Measurements from ENCODE around the gene PRPF8.

The PRPF8 gene

DNA sequence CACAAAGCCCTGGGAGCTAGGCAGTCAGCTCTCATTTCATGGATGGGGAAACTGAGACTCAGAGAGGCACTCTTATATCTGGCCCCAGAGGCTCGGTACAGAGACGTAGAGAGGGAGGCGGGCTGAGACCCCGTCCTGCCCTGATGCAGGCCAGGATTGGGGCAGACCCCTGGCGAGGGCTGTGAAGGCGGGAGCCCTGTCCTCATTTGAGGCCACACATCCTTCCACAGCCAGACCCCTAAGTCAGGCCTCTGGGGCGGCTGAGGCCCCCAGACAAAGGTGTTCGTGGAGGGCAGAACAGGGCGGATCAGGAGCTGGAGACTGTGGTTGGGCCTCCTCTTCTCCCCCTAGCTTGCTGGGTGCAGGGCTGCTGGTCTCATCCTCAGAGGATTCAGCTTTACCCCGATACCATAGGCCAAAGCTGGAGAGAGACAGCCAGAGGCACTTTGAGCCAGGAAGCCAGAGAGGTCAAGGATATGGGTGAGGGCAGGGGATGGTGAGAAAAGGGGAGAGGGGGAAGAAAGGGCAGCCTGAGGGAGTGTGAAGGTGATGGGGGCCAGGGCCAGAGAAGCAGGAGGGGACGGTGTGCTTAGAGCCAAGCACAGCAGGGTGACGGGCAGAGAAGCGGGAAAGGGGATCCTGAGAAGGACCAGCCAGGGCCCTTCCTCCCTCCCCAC is 38.3 kb downstream of the PRPF8 start:
- no peaks in the 10 kb centered on the region for H3K9me3 Mint-ChIP-seq
- H3K27ac Mint-ChIP-seq: no peak overlapping the region

GRCh38 chr17:1645207-1646171 is 39.2 kb downstream of the PRPF8 start, which contains the start of gene SCARF1:
Gene SCARF1, minus strand, starts transcription at chr17:1645732. Its CDS starts 35 bp downstream, at chr17:1645697.
- Mint-ChIP-seq H3K36me3 (ENCODE audit: low read depth) (no peaks in the 10 kb centered on the region), H3K27ac (peak within 1 kb of the TSS; percentile 90), H3K4me3 (peak within 1 kb of the TSS; percentile 85), H3K4me1 (ENCODE audit: low read depth) (peaks cover 46% of the 10 kb centered on the region), H3K9me3 (no peaks in the 10 kb centered on the region), H3K27me3 (no peaks in the 10 kb centered on the region)

More for the DNA sequence above, 38.3 kb downstream of the PRPF8 start:
- H3K4me1 Mint-ChIP-seq (ENCODE audit: low read depth): peaks cover 52% of the 10 kb centered on the region
- H3K36me3 Mint-ChIP-seq (ENCODE audit: low read depth): peaks cover 8% of the 10 kb centered on the region
- no peaks in the 10 kb centered on the region for H3K27me3 Mint-ChIP-seq
- peak overlapping the region; percentile 85 for H3K4me3 Mint-ChIP-seq

DNA sequence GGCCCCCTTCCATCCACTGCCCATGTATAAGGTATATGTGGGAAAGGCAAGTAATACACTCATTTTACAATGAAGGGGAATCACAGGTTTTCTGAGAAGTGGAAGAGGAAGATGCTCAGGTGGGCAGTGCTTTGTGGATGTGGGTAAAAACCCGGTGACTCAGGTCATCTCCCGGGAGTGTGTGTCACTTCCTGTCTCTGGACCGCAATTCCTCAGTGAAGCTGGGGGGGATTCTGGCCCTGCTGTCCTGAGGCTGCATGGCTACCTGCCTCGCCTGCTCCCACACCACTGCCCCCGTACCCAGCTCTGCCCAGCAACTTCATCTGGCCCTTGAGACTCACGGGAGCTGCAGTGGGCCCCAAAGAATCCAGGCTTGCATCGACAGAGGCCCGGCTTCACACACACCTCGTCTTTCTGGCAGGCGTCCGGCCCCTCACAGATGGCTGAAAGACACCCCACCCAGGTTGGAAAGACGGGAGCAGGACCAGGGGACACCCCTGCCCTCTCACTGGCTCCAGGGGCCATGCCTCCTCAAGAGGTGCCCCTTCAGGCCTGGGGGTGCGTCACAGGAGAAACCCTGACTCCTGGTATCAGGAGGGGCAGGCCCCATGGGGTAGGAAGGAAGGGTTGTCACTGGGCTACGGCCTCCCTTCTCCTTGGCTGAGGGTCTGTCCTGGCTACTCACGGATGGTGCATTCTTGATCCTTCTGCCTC is 40.0 kb downstream of the PRPF8 start:
- H3K9me3 Mint-ChIP-seq: no peaks in the 10 kb centered on the region
- no peaks in the 10 kb centered on the region for H3K36me3 Mint-ChIP-seq (ENCODE audit: low read depth)
- peaks cover 40% of the 10 kb centered on the region for H3K4me1 Mint-ChIP-seq (ENCODE audit: low read depth)
- H3K4me3 Mint-ChIP-seq: peak overlapping the region; percentile 85
- H3K27ac Mint-ChIP-seq: peak overlapping the region; percentile 90
- no peaks in the 10 kb centered on the region for H3K27me3 Mint-ChIP-seq

DNA sequence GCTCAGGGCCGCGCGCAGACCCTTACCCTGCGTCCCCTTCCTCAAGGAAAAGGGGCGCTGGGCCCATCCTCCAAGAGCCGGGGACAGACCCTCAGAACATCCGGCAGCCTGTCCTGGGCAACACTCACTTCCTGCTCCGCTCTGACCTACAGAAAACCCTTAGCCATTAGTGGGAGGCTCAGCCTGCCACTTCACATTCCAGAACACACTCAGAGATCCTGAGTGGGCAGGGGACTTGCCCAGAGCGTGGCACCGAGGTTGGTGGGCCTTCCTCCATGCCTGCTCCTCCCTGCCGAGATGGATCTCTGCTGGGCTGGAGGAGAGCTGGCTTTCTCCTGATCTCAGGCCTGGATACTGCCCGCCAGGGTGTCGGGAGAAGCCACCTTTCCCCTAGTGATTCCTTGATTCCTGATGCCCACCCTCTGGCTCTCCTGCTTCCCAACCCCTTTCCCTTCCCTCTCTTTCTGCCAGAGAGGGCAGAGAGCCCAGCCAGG is 40.6 kb downstream of the PRPF8 start:
- Mint-ChIP-seq H3K9me3 (no peaks in the 10 kb centered on the region), H3K27ac (peak overlapping the region; percentile 90), H3K4me1 (ENCODE audit: low read depth) (peaks cover 40% of the 10 kb centered on the region), H3K27me3 (no peaks in the 10 kb centered on the region), H3K36me3 (ENCODE audit: low read depth) (no peaks in the 10 kb centered on the region), H3K4me3 (peak overlapping the region; percentile 85)

GRCh38 chr17:1643293-1643998 is 41.2 kb downstream of the PRPF8 start:
- Mint-ChIP-seq H3K4me1 (ENCODE audit: low read depth) (peaks cover 40% of the 10 kb centered on the region), H3K27ac (no peak overlapping the region), H3K36me3 (ENCODE audit: low read depth) (no peaks in the 10 kb centered on the region), H3K27me3 (no peaks in the 10 kb centered on the region), H3K4me3 (peak overlapping the region; percentile 85), H3K9me3 (no peaks in the 10 kb centered on the region)

DNA sequence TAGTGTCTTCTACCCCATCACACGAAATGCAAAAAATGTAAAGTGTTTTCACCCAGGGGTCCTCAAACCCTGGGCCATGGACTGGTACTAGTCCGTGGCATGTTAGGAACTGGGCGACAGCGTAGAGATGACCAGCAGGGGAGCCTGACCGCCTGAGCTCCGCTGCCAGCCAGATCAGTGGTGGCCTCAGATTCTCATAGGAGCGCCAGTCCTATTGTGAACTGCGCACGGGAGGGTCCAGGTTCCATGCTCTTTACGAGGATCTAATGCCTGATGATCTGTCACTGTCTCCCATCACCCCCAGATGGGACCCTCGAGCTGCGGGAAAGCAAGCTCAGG is 43.6 kb downstream of the PRPF8 start:
- H3K4me1 Mint-ChIP-seq (ENCODE audit: low read depth): peaks cover 26% of the 10 kb centered on the region
- H3K27ac Mint-ChIP-seq: no peak overlapping the region
- H3K36me3 Mint-ChIP-seq (ENCODE audit: low read depth): peaks cover under 1% of the 10 kb centered on the region
- no peak overlapping the region for H3K4me3 Mint-ChIP-seq
- H3K27me3 Mint-ChIP-seq: no peaks in the 10 kb centered on the region
- no peaks in the 10 kb centered on the region for H3K9me3 Mint-ChIP-seq

DNA sequence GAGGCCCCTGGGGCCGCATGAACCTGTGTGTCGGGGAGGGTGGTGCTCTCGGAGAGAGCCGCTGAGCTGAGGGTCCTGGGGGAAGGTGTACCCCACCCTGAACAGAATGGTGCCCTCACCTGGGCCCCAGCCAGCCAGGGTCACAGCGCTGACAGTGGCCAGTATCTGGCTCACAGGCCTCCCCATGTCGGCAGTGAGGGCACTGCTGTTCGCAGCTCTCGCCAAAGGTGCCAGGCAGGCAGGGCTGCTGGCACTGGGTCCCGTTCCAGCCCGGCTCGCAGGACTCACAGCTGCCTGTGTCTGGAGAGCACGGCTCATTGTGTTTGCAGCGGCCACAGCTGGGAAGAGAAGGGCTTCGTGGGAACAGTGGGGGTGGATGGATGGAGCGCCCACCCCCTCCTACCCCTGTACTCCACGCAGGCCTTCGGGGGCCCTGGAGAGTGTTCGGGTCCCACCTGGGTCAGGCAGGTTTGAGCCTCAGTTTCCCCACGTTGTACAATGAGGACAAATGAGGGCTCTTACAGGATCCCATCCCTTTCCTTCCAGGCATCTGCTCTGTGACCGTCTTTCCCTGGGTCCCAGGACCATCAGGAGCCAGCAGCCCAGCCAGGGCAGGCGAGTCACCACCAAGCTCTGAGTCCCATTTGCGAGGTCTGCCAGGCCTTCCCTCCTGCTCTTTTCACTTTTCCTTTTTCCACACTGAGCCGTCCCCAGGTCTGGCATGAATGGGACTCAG is 44.2 kb downstream of the PRPF8 start:
- Mint-ChIP-seq H3K4me3 (no peak overlapping the region), H3K9me3 (no peaks in the 10 kb centered on the region), H3K36me3 (ENCODE audit: low read depth) (peaks cover 3% of the 10 kb centered on the region), H3K27me3 (no peaks in the 10 kb centered on the region), H3K4me1 (ENCODE audit: low read depth) (peaks cover 21% of the 10 kb centered on the region), H3K27ac (no peak overlapping the region)

GRCh38 chr17:1639549-1640180 is 45.0 kb downstream of the PRPF8 start:
- Mint-ChIP-seq H3K4me3 (no peak overlapping the region), H3K9me3 (no peaks in the 10 kb centered on the region), H3K27ac (no peak overlapping the region), H3K36me3 (ENCODE audit: low read depth) (peaks cover 3% of the 10 kb centered on the region), H3K4me1 (ENCODE audit: low read depth) (peaks cover 12% of the 10 kb centered on the region), H3K27me3 (no peaks in the 10 kb centered on the region)

GRCh38 chr17:1638624-1639300 is 45.9 kb downstream of the PRPF8 start:
- Mint-ChIP-seq H3K4me1 (ENCODE audit: low read depth) (peaks cover 3% of the 10 kb centered on the region), H3K9me3 (no peaks in the 10 kb centered on the region), H3K27ac (no peak overlapping the region), H3K36me3 (ENCODE audit: low read depth) (peaks cover 3% of the 10 kb centered on the region), H3K4me3 (no peak overlapping the region), H3K27me3 (no peaks in the 10 kb centered on the region)

DNA sequence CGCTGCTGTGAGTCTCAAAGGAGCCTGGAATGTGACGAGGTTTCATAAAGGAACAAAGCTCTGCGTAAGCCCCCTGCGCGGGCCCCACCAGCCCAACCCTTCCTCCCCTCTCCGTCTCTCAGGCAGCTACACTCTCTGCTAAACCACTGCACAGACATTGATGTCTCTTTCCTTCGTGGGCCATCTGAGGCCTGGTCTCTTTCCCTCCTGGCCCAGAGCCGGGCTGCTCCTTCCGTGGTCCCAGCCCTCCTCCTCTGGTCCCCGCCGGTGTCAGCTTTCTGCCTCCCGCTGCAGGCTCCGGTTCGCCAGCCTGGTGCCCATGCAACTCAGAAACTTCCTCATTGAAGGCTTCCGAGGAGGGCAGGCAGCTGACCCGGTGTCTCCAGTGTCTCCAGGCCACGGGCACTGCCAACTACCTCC is 46.5 kb downstream of the PRPF8 start:
- Mint-ChIP-seq H3K9me3 (no peaks in the 10 kb centered on the region), H3K4me1 (ENCODE audit: low read depth) (peaks cover 3% of the 10 kb centered on the region), H3K27me3 (no peaks in the 10 kb centered on the region), H3K36me3 (ENCODE audit: low read depth) (peaks cover 3% of the 10 kb centered on the region), H3K4me3 (no peak overlapping the region), H3K27ac (no peak overlapping the region)

DNA sequence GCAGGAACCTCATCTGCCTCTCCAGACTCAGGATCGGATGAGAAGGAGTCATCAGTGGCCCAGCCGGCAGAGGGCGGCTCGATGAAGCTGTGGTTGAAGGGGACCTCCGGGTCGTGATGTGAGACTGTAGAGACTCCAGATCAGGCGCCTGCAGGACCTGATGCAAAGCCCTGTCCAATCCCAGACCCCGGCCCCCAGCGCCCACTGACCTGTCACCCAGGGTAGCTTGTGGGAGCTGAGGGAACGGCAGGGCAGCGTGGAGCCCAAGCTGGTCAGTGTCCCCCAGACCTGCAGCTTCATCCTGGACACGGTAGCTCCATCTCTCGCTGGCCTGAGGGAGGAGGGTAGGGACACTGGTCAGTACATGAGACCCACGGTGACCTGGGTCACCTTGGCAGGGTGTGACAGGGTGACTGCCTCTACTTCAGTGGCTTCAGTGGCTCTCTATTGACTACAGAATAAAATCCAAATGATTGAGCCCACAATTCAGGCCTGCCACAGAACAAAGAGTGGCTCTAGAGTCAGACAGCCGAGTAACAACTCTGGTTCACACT is 47.9 kb downstream of the PRPF8 start:
- H3K4me3 Mint-ChIP-seq: no peak overlapping the region
- H3K4me1 Mint-ChIP-seq (ENCODE audit: low read depth): peaks cover under 1% of the 10 kb centered on the region
- H3K27me3 Mint-ChIP-seq: no peaks in the 10 kb centered on the region
- H3K27ac Mint-ChIP-seq: no peak overlapping the region
- H3K9me3 Mint-ChIP-seq: no peaks in the 10 kb centered on the region
- H3K36me3 Mint-ChIP-seq (ENCODE audit: low read depth): peaks cover 3% of the 10 kb centered on the region

GRCh38 chr17:1635675-1636465 is 48.8 kb downstream of the PRPF8 start:
- H3K4me3 Mint-ChIP-seq: no peak overlapping the region
- H3K27me3 Mint-ChIP-seq: peaks cover 4% of the 10 kb centered on the region
- peaks cover 3% of the 10 kb centered on the region for H3K36me3 Mint-ChIP-seq (ENCODE audit: low read depth)
- H3K4me1 Mint-ChIP-seq (ENCODE audit: low read depth): peaks cover 5% of the 10 kb centered on the region
- H3K9me3 Mint-ChIP-seq: no peaks in the 10 kb centered on the region
- H3K27ac Mint-ChIP-seq: peak overlapping the region; percentile 4
